GM19372 (cell line): ENCODE data around the gene RTL9.
"Not testable (repeated sequence)": the region's sequence is repeated elsewhere in the genome, so short reads cannot be mapped to it uniquely, and the experiment has no call there.

ENCODE experiments used
- ATAC-seq: cut with Tn5 transposase; IDR thresholded peaks from one replicate; pipeline ENCODE4 v1.9.1; 2021; ENCODE audit warnings: mild to moderate bottlenecking, low read depth, moderate library complexity; ENCODE audit not compliant: unreplicated experiment

Gene RTL9

GRCh38 chrX:110403441-110404238, 45.0 kb downstream of the RTL9 start:
- no peak for ATAC-seq

- no peak for ATAC-seq
Observed at GRCh38 chrX:110404376-110404775, 45.7 kb downstream of the RTL9 start.

- ATAC-seq = not testable (repeated sequence)
Observed at GRCh38 chrX:110406250-110406649, 47.6 kb downstream of the RTL9 start.

GRCh38 chrX:110406822-110407221, 48.2 kb downstream of the RTL9 start:
- no peak for ATAC-seq

- no peak for ATAC-seq
Observed at GRCh38 chrX:110407910-110408545, 49.4 kb downstream of the RTL9 start.
